ENCODE measurements around the gene SNTB2. TPM values are rescaled to one million over a fixed set of nuclear protein-coding genes. Genes with fewer than 3 reads are reported as not detected.

The SNTB2 gene
- total and polyA plus RNA-seq, 7 donors: 2.7 to 19.4 (median 12.6) TPM

DNA sequence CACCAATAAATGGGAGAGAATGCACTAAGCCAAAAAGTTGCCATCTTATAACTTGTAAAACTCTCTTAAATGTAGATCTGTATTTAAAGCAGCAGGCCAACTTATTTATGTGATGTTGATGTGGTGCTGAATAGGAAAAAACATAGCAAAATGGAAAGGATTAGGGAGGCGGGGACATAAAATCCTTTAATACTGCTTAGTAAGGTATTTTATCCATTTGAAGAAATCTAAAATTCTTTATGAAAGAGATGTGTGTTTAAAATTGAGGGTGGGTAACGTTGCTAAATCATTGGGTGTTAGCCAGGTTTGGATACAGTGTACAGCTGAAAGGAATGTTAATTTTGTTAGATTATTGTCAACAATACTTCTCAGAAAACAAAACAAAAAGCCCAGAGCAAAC is 14.3 kb downstream of the SNTB2 start:
- TF ChIP-seq, protein P1, sequence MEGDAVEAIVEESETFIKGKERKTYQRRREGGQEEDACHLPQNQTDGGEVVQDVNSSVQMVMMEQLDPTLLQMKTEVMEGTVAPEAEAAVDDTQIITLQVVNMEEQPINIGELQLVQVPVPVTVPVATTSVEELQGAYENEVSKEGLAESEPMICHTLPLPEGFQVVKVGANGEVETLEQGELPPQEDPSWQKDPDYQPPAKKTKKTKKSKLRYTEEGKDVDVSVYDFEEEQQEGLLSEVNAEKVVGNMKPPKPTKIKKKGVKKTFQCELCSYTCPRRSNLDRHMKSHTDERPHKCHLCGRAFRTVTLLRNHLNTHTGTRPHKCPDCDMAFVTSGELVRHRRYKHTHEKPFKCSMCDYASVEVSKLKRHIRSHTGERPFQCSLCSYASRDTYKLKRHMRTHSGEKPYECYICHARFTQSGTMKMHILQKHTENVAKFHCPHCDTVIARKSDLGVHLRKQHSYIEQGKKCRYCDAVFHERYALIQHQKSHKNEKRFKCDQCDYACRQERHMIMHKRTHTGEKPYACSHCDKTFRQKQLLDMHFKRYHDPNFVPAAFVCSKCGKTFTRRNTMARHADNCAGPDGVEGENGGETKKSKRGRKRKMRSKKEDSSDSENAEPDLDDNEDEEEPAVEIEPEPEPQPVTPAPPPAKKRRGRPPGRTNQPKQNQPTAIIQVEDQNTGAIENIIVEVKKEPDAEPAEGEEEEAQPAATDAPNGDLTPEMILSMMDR (IDR thresholded peaks at IDR 0.05): no peak
- H3K27me3 ChIP-seq (ENCODE audit: insufficient read depth in 3 of 3, low read length in 2 of 3): no peaks in the 10 kb centered on the region
- no peak overlapping the region for H3K27ac ChIP-seq
- no peaks in the 10 kb centered on the region for H3K9me3 ChIP-seq
- intact Hi-C loops (cut with DNase I): no loop called here
- no peak for ATAC-seq
- no peaks in the 10 kb centered on the region for H3K36me3 ChIP-seq (ENCODE audit: insufficient read depth in 1 of 2, low read depth in 1 of 2)
- peaks cover 11% of the 10 kb centered on the region for H3K4me1 ChIP-seq
- 54 to 73% (median 70%) methylated on average over 2 of the region's 2 CpGs for WGBS, 3 donors
- no peak overlapping the region for H3K4me3 ChIP-seq
- no peak for DNase-seq

DNA sequence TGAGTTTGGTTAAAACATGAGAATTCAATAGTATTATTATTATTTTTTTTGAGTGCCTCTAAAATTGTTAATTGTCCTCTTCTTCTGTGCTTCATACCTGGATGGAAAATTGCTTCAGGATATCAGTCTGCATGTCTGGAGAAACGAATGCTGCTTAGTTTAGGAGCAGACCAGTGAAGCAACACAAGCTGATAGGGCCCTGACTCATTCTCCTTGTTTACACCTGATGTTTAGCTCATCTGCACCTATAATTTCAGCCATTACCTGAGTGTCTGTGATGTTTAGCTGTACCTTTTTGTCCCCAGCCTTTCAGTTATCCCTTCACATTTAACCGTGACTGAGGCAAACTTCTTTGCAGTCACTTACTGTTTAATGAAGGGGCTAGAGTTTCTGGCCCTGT is 14.8 kb downstream of the SNTB2 start:
- H3K27ac ChIP-seq: no peak overlapping the region
- TF ChIP-seq, protein P1 (IDR thresholded peaks at IDR 0.05): no peak

DNA sequence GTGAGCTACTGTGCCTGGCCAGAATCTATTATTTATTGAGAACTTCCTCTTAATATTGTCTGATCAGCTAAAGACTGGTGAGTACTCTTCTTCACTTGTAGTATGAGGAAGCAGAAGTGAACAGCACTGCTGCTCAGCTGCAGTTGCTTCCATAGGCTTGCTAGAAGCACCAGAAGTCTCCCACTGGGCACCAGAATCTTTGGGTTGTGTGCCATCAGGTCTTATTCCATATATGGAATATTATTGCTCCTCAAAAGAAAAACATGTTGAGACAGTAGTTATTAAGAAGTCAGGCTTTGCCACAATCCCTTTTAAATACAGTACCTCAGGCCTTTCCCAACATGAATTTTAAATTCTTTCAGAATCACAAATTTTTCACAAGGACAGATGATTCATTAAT is 17.2 kb downstream of the SNTB2 start:
- Histone ChIP-seq H3K4me1 (peaks cover 11% of the 10 kb centered on the region), H3K27ac (no peak overlapping the region), H3K9me3 (no peaks in the 10 kb centered on the region), H3K4me3 (no peak overlapping the region), H3K27me3 (ENCODE audit: insufficient read depth in 3 of 3, low read length in 2 of 3) (no peaks in the 10 kb centered on the region), H3K36me3 (ENCODE audit: insufficient read depth in 1 of 2, low read depth in 1 of 2) (no peaks in the 10 kb centered on the region)
- TF ChIP-seq, protein P1 (IDR thresholded peaks at IDR 0.05): no peak
- DNase-seq (no peak), ATAC-seq (no peak)
- intact Hi-C loops (cut with DNase I): no loop called here

More for the DNA sequence above, 14.8 kb downstream of the SNTB2 start:
- Histone ChIP-seq H3K27me3 (ENCODE audit: insufficient read depth in 3 of 3, low read length in 2 of 3) (no peaks in the 10 kb centered on the region), H3K36me3 (ENCODE audit: insufficient read depth in 1 of 2, low read depth in 1 of 2) (no peaks in the 10 kb centered on the region), H3K4me1 (peaks cover 11% of the 10 kb centered on the region), H3K4me3 (no peak overlapping the region), H3K9me3 (no peaks in the 10 kb centered on the region)
- intact Hi-C loops (cut with DNase I): loop anchor here in 1 of 2 donors (1.0 kb wide), 1 partner anchor 48 kb away; no protein-coding TSS in a partner anchor
- no peak for DNase-seq
- WGBS, 3 donors: 48 to 54% (median 50%) methylated on average over 2 of the region's 2 CpGs
- ATAC-seq: peak in 1 of 4 donors; percentile 42

DNA sequence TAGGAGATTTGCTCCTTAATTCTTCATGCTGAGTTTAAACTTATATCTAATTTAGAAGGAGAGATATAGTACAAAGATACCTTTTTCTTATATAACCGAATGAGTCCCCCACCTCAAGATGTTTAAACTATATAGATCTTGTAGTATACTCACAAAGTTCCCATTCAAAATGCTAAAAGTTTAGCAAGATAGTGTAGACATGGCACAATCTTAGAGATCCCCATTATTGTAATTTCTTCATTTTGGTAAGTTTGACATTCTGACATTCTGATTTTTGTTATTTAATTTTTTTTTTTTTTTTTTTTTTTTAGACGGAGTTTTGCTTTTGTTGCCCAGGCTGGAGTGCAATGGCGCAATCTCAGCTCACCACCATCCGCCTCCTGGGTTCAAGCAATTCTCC is 22.8 kb downstream of the SNTB2 start:
- Histone ChIP-seq H3K27me3 (ENCODE audit: insufficient read depth in 3 of 3, low read length in 2 of 3) (no peaks in the 10 kb centered on the region), H3K4me1 (peaks cover 2% of the 10 kb centered on the region), H3K9me3 (no peaks in the 10 kb centered on the region), H3K4me3 (no peak overlapping the region), H3K36me3 (ENCODE audit: insufficient read depth in 1 of 2, low read depth in 1 of 2) (no peaks in the 10 kb centered on the region), H3K27ac (no peak overlapping the region)
- ATAC-seq: no peak
- no peak for DNase-seq
- WGBS, 3 donors: 92 to 95% (median 95%) methylated on average over 4 of the region's 4 CpGs
- TF ChIP-seq, protein P1 (IDR thresholded peaks at IDR 0.05): no peak
- intact Hi-C loops (cut with DNase I): no loop called here

DNA sequence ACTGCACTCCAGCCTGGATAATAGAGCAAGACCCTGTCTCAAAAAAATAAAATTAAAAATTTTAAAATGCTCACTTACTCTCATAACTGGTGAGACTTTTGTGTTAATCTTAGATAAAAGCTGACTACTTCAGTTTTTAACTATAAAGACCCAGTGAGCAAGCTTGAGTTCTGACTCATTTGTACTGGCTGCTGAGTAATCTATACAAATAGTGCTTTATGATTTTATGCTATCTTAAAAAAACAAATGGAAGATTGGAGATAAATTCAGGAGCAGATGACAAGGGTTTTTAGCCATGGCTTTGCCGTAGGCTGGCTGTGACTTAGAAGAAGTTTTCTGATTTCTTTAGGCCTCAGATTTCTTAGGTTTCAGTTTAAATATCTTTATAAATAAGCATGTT is 30.5 kb downstream of the SNTB2 start:
- ATAC-seq (no peak), DNase-seq (no peak)
- no peak overlapping the region for H3K4me3 ChIP-seq
- no peak overlapping the region for H3K27ac ChIP-seq
- no peaks in the 10 kb centered on the region for H3K36me3 ChIP-seq (ENCODE audit: insufficient read depth in 1 of 2, low read depth in 1 of 2)
- peaks cover 17% of the 10 kb centered on the region for H3K4me1 ChIP-seq
- 90 to 98% (median 92%) methylated on average over 1 of the region's 1 CpG for WGBS, 3 donors
- TF ChIP-seq, protein P1 (IDR thresholded peaks at IDR 0.05): no peak
- no peaks in the 10 kb centered on the region for H3K27me3 ChIP-seq (ENCODE audit: insufficient read depth in 3 of 3, low read length in 2 of 3)
- intact Hi-C loops (cut with DNase I): no loop called here
- no peaks in the 10 kb centered on the region for H3K9me3 ChIP-seq

Measured in psoas muscle (tissue), 8 donors.